IPS DF 4.7 (cell line): ENCODE data around the gene ASTN2.

Experiments used
- DNase-seq: peaks from one replicate; pipeline ENCODE4 v3.0.0-alpha.2; 2013; ENCODE audit warnings: low spot score; ENCODE audit errors: extremely low read depth

Gene ASTN2, protein sequence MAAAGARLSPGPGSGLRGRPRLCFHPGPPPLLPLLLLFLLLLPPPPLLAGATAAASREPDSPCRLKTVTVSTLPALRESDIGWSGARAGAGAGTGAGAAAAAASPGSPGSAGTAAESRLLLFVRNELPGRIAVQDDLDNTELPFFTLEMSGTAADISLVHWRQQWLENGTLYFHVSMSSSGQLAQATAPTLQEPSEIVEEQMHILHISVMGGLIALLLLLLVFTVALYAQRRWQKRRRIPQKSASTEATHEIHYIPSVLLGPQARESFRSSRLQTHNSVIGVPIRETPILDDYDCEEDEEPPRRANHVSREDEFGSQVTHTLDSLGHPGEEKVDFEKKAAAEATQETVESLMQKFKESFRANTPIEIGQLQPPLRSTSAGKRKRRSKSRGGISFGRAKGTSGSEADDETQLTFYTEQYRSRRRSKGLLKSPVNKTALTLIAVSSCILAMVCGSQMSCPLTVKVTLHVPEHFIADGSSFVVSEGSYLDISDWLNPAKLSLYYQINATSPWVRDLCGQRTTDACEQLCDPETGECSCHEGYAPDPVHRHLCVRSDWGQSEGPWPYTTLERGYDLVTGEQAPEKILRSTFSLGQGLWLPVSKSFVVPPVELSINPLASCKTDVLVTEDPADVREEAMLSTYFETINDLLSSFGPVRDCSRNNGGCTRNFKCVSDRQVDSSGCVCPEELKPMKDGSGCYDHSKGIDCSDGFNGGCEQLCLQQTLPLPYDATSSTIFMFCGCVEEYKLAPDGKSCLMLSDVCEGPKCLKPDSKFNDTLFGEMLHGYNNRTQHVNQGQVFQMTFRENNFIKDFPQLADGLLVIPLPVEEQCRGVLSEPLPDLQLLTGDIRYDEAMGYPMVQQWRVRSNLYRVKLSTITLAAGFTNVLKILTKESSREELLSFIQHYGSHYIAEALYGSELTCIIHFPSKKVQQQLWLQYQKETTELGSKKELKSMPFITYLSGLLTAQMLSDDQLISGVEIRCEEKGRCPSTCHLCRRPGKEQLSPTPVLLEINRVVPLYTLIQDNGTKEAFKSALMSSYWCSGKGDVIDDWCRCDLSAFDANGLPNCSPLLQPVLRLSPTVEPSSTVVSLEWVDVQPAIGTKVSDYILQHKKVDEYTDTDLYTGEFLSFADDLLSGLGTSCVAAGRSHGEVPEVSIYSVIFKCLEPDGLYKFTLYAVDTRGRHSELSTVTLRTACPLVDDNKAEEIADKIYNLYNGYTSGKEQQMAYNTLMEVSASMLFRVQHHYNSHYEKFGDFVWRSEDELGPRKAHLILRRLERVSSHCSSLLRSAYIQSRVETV (N-terminal part only)

DNA sequence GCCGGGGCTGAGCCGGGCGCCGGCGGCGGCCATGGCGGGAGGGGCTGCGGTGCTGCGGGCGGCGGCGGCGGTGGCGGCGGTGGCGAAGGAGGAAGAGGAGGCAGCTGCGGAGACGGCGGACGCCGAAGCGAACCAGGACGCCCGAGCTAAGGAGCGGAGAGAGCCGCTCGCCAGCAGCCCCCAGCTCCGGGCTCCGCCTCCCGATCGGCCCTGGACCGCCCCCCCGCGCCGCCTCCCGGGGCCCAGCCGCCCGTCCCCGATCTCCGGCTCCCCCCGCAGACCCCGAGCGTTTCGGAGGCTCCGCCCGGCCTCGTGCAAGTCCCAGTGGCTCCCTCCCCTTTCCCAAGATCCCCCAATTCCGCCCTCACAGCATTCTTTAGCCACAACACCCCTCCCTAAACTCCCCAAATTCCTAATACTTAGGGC is at the start of gene ASTN2:
ASTN2 (minus strand) TSS at position 152 of the 426 bp plus-strand sequence; CDS start at position 33, 119 bp downstream.
- no peak for DNase-seq

DNA sequence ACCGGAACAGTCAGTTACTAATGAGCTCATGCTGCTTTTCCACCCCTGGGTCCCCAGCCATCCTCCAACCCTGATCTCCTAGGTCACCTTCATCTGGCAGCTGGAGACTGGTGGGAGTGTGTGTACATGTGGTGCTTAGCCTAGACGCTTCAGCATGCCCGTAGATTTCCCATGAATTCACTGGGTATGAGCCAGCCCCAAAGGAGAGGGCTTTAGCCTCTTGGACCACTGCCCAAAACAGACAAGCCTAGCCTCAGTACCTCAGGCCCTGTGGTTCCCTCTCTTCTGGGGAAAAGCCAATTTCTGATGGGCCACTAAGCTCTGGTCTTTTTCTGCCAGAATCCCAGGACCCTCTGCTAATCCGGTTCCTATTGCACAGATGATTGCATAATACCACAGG is 48.0 kb upstream of the ASTN2 start:
- no peak for DNase-seq

DNA sequence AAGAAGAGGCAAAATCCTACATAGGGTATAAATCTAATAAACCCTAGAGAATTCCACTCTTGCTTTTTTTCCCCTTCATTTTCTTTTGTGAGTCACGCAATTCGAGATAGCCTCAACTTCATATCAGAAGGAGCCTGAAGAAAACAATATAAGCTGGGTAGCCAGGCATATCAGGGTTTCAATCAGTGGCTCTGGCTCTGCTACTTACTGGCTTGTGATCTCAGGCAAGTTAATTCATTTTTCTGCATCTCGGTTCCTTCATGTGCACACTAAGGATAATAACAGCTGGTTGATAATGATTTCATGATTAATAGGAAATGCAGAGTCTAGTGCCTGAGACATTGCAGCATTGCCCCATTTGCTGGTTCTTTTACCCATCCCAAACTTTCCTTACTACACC is 46.5 kb upstream of the ASTN2 start:
- DNase-seq = no peak

DNA sequence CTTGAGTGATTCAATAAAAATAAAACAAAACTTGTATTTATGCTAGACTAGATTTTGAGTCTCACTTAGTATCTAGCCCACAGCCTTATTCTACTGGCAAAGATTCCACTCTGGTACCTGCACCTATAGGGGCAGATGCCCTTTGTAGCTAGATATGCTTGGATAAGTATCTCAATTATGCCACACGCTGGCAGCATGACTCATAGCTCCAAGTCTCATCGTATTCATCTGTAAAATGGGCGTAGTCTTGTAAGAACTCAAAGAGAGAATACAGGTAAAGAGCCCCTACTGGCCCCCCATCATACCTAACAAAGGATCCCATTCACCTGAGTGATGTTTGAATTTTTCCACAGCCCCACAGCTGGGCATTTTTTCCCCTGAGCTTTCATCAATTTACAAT is 45.9 kb upstream of the ASTN2 start:
- DNase-seq = no peak

DNA sequence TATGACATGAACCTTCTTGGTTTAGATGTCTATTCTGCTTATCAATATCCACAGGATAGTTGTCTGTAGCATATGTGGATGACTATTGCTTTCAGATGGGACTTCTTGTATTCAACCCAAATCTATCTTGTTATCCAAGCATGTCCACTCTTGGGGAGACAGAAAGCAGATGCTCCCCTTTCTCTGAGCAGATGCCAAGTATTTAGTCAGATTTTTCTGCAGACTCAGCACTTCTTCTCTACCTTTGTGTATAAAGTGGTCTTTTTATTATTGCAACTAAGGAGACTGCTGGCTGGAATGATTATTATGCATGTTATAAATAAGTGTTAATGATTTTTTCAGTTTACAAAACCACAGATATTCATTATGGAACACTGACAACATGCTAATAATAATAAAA is 45.1 kb upstream of the ASTN2 start:
- DNase-seq = no peak

DNA sequence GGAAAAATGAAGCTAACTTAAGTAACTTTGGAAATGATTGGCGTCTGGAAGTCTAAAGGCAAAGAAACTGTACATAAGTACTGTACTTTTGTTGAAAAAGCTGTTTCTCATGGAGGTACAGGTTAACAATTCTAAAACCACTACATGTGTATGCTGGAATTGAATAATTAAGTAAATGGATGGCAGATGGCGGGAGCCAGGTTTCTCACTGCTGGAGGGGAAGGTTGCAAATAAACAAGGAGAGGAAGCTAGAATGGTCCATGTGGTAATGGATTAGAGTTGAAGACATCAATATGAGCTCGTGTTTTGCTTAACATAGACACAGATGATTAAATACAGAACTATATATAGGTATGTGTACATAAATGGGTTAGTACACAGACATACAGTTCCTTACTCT is 43.2 kb upstream of the ASTN2 start:
- no peak for DNase-seq

DNA sequence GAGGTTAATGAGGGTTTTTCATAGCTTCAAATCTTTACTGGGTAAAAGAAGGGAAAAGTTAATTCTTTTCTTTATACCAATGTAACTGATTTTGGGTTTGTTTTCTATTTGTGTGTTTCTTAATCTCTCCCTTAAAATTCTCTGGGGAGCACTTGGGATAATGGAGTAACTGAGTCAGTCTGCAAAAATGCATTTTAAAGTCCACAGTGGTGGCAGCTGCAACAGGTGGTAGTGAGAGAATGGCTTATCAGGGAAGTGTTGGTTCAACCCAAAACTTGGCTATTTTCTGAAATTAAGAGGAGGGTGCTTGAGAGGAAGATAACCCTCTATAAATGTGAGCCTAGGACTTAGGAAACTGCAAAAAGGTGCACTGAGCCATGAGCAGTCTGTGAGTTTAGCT is 39.9 kb upstream of the ASTN2 start:
- no peak for DNase-seq

DNA sequence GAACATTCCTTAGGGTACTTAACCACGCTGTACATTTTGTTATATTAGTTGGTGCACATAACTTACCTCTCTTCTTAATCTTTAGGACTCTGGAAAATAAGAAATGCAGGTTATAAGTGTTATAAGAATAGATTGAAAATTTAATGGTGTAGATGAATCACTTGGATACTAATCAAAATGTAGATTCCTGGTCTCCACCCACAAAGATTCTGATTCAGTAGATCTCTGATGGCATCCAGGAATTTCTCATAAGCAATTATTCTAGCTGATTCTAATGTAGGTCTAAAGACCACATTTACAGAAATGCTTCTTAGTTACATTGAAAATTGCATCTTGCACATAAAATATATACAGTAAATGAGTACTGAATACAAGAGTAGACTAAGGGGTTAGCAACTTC is 38.9 kb upstream of the ASTN2 start:
- DNase-seq = no peak

DNA sequence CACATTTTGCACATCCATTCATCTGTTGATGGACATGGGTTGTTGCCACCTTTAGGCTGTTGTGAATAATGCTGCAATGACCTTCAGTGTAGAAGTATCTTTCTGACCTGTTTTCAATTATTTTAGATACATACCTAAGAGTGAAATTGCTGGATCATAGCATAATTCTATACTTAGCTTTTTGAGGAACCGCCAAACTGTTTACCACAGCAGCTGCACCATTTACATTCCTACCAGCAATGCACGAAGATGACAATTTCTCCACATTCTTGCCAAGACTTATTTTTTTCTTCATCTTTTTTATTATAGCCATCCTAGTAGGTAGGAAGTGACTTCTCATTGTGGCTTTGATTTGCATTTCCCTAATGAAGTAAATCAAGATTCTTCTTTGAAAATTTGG is 36.5 kb upstream of the ASTN2 start:
- DNase-seq = no peak

DNA sequence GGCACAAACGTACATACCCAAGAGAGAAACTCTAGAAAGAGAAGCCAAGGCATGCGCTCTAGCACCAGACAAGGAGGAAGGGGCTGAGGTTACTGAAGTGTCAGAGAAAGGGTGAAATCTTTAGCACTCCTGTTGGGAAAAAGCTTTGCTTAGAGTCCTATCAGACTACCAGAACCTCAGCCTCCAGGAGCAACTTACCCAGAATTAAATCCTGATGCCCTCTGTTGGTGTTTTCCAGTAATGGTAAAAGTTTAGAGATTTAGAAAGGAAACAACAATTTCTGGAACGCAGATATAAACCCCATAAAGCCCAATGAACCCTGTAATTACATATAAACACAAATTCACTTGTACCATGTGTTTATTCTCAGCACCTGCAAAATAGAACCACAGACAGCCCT is 33.2 kb upstream of the ASTN2 start:
- DNase-seq = no peak

DNA sequence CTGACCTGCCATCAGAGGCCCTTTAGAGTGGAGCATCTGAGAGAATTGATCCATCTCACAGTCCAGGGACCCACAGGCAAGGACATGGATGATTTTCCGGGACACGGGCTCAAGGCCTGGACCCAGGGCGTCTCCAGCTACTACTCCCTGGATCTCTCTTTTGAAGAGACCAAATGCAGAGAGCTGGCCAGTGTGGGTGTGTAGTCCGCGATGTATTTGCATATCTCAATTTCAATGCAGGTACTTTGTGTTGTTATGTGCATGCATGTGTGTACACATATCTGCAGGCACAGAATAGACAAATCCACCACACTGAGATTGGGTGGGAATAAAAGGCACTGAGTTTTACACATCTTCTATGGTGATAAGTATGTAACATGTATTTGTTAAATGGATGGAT is 30.8 kb upstream of the ASTN2 start:
- DNase-seq = no peak

DNA sequence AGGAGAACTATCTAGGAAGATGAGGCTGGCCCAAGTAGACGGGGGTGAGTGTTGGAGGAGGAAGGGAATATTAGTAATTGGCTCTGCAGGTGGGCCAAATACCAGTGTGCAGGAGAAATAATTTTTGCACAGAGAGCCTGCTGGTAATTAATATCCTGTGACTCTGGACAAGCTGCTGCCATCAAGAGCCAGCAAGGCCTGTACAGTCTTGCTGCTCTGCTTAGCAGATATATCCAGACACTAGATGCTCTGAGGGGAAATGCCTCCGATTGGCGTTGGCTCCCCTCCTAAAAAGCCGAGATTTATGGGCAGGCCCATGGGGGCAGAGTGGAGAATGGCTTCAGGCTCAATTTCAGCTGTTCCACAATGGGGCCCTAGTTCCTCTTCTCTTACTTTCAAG is 29.6 kb upstream of the ASTN2 start:
- DNase-seq = no peak

DNA sequence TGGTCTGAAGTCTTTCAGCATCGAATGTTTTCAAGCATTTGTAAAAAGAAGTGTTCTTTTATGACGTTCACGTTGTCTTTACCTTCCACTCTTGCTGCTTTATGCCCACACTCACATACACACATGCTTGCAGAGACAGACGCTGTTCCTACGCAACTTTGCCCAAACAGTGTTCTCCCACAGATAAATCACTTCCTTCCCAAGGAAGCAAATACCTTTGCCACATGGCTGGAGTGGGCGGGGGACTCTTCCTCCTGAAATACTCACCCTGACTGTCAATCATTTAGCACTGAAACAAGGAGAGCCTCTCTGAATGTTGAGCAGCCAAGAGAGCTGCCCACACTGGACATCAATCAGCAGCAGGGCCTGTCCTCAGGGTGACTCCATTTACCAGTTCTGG is 22.4 kb upstream of the ASTN2 start:
- DNase-seq = no peak

DNA sequence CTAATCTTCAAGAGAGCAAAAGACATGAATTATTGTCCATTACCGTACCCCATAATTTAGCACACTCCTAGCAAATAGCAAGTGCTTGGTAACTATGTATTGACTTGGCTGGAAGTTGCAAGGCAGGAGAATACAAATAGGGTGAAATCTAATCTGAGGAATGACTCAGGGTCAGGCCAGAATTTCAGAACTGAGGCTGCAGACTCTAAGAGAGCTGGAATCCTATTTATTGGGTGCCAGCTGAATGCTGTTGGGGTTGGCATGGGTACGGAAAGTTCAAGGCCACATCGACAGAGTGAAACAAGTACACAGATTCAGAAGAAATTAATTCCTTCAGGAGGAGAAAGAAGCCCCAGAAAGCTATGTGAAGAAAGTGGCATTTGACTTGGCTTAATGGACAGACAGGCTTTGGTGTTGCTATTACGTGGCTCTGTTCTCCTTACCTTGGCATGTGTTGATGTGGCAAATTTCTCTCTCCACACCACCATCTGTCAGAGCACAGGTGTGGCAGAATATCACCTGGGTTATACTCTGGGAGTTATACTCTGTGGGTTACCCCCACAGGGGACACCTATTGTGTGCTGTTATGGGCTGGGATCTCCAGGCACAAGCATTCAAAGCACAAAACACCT is 20.9 kb upstream of the ASTN2 start:
- DNase-seq = no peak

DNA sequence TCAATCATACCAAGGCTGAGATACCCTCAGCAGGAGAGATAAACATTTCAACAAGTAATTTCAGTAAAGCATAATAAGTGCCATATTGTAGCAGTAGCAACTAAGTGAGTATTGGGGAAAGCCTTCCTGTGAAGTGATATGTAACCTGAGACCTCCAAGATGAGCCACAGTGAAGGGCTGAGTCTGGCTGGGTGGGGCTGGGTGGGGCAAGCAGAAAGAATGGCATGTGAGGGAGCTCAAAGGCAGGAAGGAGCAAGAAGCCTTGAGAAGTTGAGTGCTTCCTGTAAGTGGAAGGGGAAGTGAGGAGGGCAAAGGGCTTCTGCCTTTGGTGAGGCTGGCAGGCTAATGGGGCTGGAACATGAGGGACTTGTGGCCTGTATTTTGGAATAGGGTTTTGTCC is 19.7 kb upstream of the ASTN2 start:
- no peak for DNase-seq

DNA sequence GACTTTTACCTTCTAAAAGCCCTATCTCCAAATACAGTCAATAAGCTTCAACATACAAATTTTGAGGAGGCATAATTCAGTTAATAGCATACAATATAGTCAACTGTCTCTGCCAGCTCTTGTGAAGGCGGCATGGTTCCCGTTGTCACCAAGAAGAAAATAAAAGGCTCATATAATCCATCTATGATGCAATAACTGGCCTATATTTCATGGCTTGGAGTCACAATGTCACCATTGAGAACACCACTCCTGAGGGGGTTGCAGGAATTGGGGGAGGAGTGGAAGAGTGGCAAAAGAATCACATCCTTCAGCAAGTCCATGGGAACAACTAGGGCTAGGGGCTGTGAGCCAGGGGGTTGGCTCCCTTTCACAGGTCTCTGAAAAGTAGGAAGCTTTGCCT is 16.0 kb upstream of the ASTN2 start:
- DNase-seq = no peak

DNA sequence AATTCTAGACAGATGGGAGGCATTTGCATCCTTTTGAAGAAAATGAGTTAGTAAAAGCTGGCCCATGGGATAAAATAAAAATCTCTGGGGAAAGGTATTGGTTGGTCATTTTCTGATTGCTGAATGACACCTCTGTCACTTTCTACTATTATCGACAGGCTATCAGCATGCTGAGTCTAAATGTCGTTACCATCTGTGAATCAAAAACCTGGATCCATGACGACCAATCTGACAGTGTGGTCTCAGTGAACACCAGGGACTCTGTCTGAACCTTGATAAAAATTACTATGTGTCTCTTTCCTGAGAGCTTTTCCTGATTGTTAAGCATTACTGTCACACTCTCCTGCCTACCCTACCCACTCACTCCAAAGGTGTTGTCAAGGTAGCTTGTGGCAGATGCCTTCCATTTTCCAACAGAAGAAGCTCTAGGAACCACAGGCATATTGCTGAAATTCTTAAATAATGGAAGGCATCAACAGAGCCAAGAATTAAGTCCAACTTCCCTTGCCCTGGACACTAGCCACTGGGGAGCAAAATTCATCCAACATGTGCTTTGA is 12.6 kb upstream of the ASTN2 start:
- no peak for DNase-seq

DNA sequence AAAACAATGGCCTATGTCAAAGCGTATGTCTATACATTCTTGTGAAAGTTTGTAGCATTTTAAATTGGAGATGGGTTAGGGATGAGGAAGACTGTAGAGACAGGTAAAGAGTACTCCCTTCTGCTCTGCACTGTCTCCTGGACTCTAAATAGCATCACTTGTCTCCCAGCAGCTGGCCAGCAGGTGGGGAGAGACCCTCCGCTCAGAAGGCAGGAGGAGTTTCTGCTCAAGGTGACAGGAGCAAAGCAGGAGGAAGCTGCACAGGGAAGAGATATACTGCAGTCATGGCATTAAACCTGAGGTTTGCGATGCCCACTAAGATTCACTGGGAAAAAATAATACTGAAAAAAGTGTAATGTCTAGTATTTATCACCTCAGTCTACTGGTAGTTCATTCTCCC is 10.7 kb upstream of the ASTN2 start:
- no peak for DNase-seq

DNA sequence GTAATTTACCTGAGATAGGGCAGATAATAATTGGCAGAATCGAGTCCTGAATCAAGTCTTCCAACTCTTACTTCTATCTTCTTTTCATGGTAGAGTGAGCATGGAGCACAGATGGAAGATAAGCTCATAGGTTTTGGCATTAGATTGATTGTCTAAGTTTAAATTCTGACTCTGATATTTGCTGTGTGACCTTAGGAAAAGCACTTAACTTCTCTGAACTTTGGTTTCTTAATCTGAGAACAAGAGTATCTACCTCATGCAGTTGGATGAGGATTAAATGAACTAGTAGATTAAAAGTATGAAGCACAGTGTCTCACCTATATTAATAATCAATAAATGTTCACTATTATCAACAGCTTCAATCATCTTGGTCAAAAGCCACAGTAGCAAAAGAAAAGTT is 9.4 kb upstream of the ASTN2 start:
- DNase-seq = no peak

DNA sequence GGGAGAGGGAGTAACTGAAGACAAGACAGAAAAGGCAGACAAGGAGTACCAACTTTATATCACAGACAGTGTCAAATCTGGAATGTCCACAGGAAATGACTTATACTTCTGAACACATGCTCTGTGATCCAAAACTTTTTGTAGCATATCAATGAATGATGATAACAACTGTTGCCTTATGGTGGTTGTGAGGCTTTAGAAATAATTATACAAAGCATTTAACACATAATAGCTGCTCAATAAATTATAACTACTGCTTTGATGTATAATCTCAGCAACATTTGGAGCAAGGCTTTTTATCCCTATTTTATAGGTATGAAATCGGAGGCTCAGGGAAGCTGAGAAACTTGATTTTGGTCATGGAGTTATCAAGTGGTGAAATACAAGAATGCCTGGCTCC is 3.3 kb upstream of the ASTN2 start:
- DNase-seq = no peak

DNA sequence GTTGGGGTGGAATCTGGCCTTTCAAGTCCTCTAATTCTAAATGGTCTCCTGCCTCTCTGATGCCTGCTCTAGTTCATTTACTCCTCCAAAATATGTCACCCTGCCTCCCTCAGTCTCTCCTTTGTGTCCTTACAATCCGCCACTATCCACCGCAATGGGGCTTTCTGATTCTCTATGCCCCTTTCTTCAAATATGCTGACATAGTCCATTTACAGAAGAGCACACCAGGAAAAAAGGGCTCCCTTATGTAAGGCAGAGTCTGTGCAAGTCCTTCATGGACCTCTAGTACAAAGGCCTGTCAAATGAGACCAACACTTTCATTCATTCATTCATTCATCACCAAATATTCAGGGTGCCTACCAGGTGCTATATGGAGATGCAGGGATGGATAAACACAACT is 2.0 kb upstream of the ASTN2 start:
- DNase-seq = no peak
